ENCODE measurements around the gene PTPN20.

DNA sequence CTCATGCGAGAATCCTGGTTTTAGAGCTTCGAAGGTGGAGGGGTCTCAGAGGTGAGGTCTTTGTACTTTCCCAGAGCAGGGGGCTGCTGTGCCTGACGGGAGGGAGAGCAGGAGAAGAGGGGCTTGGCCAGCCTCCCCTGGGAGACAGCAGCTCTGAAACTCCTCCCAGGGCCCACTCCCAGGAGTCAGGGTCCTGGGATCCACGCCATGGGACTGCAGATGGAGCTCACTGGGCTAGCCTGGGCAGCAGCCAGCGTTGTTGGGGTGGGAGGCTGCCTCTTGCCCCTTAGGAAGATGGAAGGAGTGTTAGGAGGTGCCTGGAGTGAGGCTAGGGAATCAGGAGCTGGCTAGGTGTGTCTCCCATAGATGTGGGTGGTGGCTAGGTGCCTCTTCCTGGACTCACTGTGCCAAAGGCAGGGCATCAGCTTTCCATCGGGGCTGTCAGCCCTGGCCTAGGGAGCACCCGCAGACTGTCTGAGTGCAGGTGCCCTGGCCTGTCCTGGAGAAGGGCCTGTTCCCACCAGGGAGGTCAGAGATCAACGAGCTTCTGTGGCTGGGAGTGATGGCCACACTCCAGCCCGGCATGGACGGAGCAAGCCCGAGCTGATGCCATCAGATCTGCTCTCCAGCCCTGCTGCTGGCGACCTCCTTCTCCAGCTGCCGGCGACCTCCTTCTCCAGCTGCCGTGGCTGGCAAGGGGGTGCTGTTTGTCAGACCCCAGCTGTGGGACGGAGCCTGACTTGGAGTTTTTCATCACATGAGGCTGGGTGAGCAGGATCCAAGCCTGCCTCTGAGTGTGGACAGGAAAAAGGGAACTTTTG is 111.3 kb downstream of the PTPN20 start:
- TF ChIP-seq POLR2A (IDR thresholded peaks at IDR 0.05) = no peak
- TF ChIP-seq, protein P1, sequence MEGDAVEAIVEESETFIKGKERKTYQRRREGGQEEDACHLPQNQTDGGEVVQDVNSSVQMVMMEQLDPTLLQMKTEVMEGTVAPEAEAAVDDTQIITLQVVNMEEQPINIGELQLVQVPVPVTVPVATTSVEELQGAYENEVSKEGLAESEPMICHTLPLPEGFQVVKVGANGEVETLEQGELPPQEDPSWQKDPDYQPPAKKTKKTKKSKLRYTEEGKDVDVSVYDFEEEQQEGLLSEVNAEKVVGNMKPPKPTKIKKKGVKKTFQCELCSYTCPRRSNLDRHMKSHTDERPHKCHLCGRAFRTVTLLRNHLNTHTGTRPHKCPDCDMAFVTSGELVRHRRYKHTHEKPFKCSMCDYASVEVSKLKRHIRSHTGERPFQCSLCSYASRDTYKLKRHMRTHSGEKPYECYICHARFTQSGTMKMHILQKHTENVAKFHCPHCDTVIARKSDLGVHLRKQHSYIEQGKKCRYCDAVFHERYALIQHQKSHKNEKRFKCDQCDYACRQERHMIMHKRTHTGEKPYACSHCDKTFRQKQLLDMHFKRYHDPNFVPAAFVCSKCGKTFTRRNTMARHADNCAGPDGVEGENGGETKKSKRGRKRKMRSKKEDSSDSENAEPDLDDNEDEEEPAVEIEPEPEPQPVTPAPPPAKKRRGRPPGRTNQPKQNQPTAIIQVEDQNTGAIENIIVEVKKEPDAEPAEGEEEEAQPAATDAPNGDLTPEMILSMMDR (IDR thresholded peaks at IDR 0.05) = no peak

All from right lobe of liver (tissue), 4 donors.